ENCODE measurements around the gene DNAH1. TPM values are rescaled to one million over a fixed set of nuclear protein-coding genes. Genes with fewer than 3 reads are reported as not detected.

The DNAH1 gene
- total and polyA plus RNA-seq, 2 of the 4 experiments (the other 2 are of a cell fraction): 2.0 to 4.0 TPM

DNA sequence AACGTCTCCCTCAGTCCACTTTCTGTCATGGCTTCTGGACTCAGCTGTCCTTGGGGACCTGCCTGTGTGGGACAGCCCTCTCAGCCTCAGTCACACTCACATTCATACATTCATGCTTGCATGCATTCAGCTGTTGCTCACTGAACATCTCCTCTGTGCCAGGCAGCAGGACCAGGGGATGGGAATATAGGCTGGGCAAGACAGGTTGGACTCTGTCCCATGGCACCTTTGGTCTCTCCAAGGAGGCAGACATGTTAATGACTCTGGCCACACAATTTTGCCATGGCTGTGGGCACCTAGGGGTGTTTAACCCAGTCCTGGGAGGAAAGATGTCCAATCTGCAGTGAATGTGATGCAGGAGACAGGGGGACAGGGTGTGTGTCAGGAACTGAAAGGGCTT is 7.8 kb upstream of the DNAH1 start:
- ATAC-seq (ENCODE audit: low read depth) (no peak), DNase-seq (no peak)
- TF ChIP-seq CTCF (conservative IDR thresholded peaks at IDR 0.05; ENCODE audit: low read depth, low read length) (no peak), RAD21 (IDR thresholded peaks at IDR 0.05; ENCODE audit: low read length) (no peak), USF2 (IDR thresholded peaks at IDR 0.05; ENCODE audit: low read depth, low read length) (no peak), CHD1 (IDR thresholded peaks at IDR 0.05; ENCODE audit: low read depth, low read length) (no peak), SMC3 (IDR thresholded peaks at IDR 0.05; ENCODE audit: low read depth, low read length) (no peak), FOS (IDR thresholded peaks at IDR 0.05; ENCODE audit: low read depth, low read length) (no peak), NFE2L2 (IDR thresholded peaks at IDR 0.05; ENCODE audit: low read depth, low read length) (no peak), POLR2A (IDR thresholded peaks at IDR 0.05; ENCODE audit: low read depth, low read length) (no peak), MAFK (IDR thresholded peaks at IDR 0.05; ENCODE audit: low read depth, low read length) (no peak), RFX5 (IDR thresholded peaks at IDR 0.05; ENCODE audit: low read depth, low read length) (no peak), MXI1 (IDR thresholded peaks at IDR 0.05; ENCODE audit: borderline replicate concordance, low read depth, low read length) (no peak), ELK1 (IDR thresholded peaks at IDR 0.05; ENCODE audit: borderline replicate concordance, low read depth, low read length) (no peak), CEBPB (IDR thresholded peaks at IDR 0.05; ENCODE audit: low read depth, low read length) (no peak), RCOR1 (IDR thresholded peaks at IDR 0.05; ENCODE audit: insufficient replicate concordance, low read length) (no peak)
- Histone ChIP-seq H2BK5ac (ENCODE audit: low read depth, low read length, poor library complexity, severe bottlenecking) (no peak overlapping the region), H3K27me3 (ENCODE audit: control insufficient read depth, insufficient read depth, low read length) (no peaks in the 10 kb centered on the region), H2AK5ac (ENCODE audit: low read depth, low read length) (no peak overlapping the region), H3K4me2 (ENCODE audit: low read depth, low read length) (no peak overlapping the region), H3K4me3 (ENCODE audit: insufficient read depth, low read depth, low read length) (no peak overlapping the region), H3K4ac (ENCODE audit: low read depth, low read length) (no peak overlapping the region), H4K8ac (ENCODE audit: low read depth in 2 of 2, low read length in 2 of 2) (no peak overlapping the region), H3K9me1 (ENCODE audit: insufficient read depth, low read length) (peaks cover 3% of the 10 kb centered on the region), H3K4me1 (ENCODE audit: control insufficient read depth, insufficient read depth, low read length) (peaks cover 4% of the 10 kb centered on the region; the same call in 1 of the 2 replicates), H4K91ac (ENCODE audit: insufficient read depth, low read depth, low read length) (no peak overlapping the region), H3K18ac (ENCODE audit: low read depth, low read length) (no peak overlapping the region), H4K20me1 (ENCODE audit: insufficient read depth, low read length) (no peaks in the 10 kb centered on the region; the same call in none of the 2 replicates), H3K79me1 (ENCODE audit: low read depth in 1 of 2, low read length in 2 of 2) (no peaks in the 10 kb centered on the region), H4K5ac (ENCODE audit: low read depth, low read length) (no peak overlapping the region), H3K9me3 (ENCODE audit: control insufficient read depth, insufficient read depth, low read length) (no peaks in the 10 kb centered on the region), H2AFZ (replicated peaks; ENCODE audit: low read length, poor library complexity) (no peak overlapping the region), H3K9ac (ENCODE audit: low read depth, low read length) (no peak overlapping the region), H3K27ac (ENCODE audit: insufficient read depth, low read length) (no peak overlapping the region), H3K56ac (ENCODE audit: extremely low read depth, insufficient read depth, low read length) (no peak overlapping the region), H2BK20ac (ENCODE audit: low read depth, low read length) (no peak overlapping the region), H3K36me3 (ENCODE audit: control insufficient read depth, insufficient read depth, low read length) (peaks cover 3% of the 10 kb centered on the region; the same call in 1 of the 2 replicates), H3K23ac (ENCODE audit: low read depth, low read length) (no peak overlapping the region), H2AK9ac (replicated peaks; ENCODE audit: low read depth, low read length, poor library complexity) (no peak overlapping the region), H3K14ac (replicated peaks; ENCODE audit: low read depth, low read length) (no peak overlapping the region), H2BK120ac (ENCODE audit: low read depth, low read length) (no peak overlapping the region), H2BK15ac (ENCODE audit: low read depth, low read length) (no peak overlapping the region)
- no TSS peak for BruUV-seq (replicated peaks)
- dilution Hi-C loops (cut with HindIII; ENCODE audit: low sequenced_read_pairs, unreplicated experiment) (no loop called here), intact Hi-C loops (cut with micrococcal nuclease) (no loop called here), in situ Hi-C loops (cut with MboI; ENCODE audit: low sequenced_read_pairs) (no loop called here)
- CTCF ChIA-PET: no interaction called here
- 60% methylated on average over 1 of the region's 1 CpG; no CpG with 5 or more reads in 1 of the 2 experiments for WGBS, 2 experiments (ENCODE audit: extremely low coverage in 2 of 2, insufficient read length in 1 of 2)
- POLR2A ChIA-PET (ENCODE audit: unreplicated experiment): no interaction called here
